Measurements from ENCODE around the gene ALDH5A1. TPM values are rescaled to one million over a fixed set of nuclear protein-coding genes. Genes with fewer than 3 reads are reported as not detected.

ALDH5A1 gene
- total and polyA plus RNA-seq, 2 donors (not counting 1 experiment from before 2014, with no cell fraction given) = 5.7 to 26.3 TPM

GRCh38 chr6:24501374-24501773, 6.6 kb downstream of the ALDH5A1 start:
- Histone ChIP-seq H3K9ac (ENCODE audit: low read length) (no peak overlapping the region), H3K36me3 (replicated peaks in 1 of 2; ENCODE audit: control extremely low read depth in 1 of 2, control insufficient read depth in 1 of 2, extremely low read depth in 1 of 2, insufficient read depth in 2 of 2, low read length in 1 of 2) (peaks cover 9 to 28% of the 10 kb centered on the region in 2 experiments), H3K4me2 (replicated peaks; ENCODE audit: low read depth, low read length, poor library complexity, severe bottlenecking) (no peak overlapping the region), H3K79me2 (ENCODE audit: control insufficient read depth, insufficient read depth, low read length) (no peaks in the 10 kb centered on the region), H3K4me1 (ENCODE audit: control insufficient read depth in 2 of 2, insufficient read depth in 2 of 2, low read length in 2 of 2) (peaks cover 0 to under 1% of the 10 kb centered on the region in 2 donors), H3K27ac (ENCODE audit: low read length in 2 of 2) (no peak overlapping the region), H2AFZ (ENCODE audit: insufficient read depth, low read depth, low read length, poor library complexity, severe bottlenecking) (no peak overlapping the region), H3K4me3 (ENCODE audit: control extremely low read depth in 1 of 5, extremely low read depth in 1 of 5, insufficient read depth in 1 of 5, low read depth in 2 of 5, low read length in 4 of 5) (no peak overlapping the region), H3K27me3 (replicated peaks in 1 of 4; ENCODE audit: control extremely low read depth in 1 of 4, control insufficient read depth in 3 of 4, insufficient read depth in 4 of 4, low read length in 3 of 4) (no peaks in the 10 kb centered on the region), H3K9me3 (ENCODE audit: control extremely low read depth in 1 of 3, control insufficient read depth in 2 of 3, insufficient read depth in 1 of 3, low read length in 2 of 3) (peaks cover 0 to 5% (median 0%) of the 10 kb centered on the region in 3 donors), H4K20me1 (ENCODE audit: control insufficient read depth, insufficient read depth, low read length, poor library complexity, severe bottlenecking) (no peaks in the 10 kb centered on the region)
- no peak for ATAC-seq (ENCODE audit: low read depth)
- no peak overlapping the region for H3K4me3 Mint-ChIP-seq
- POLR2A ChIA-PET = no interaction called here
- H3K9me3 Mint-ChIP-seq (ENCODE audit: insufficient read depth) = no peaks in the 10 kb centered on the region
- DNase-seq = no peak
- no peak overlapping the region for H3K27ac Mint-ChIP-seq
- CTCF ChIA-PET = interaction anchor here (0.9 to 1.4 kb wide), 3 partner anchors 10 to 79 kb away, joined by 3 to 4 read pairs (median 3); no protein-coding TSS in a partner anchor
- no peak for TF ChIP-seq EZH2 (IDR thresholded peaks at IDR 0.05; ENCODE audit: borderline replicate concordance, insufficient read depth, low read depth, low read length, poor library complexity, severe bottlenecking)
- no peak for TF ChIP-seq CTCF (IDR thresholded peaks at IDR 0.05)
- H3K27me3 Mint-ChIP-seq = no peaks in the 10 kb centered on the region
- peaks cover 7% of the 10 kb centered on the region for H3K4me1 Mint-ChIP-seq
- intact Hi-C loops (cut with micrococcal nuclease) = no loop called here
- WGBS (ENCODE audit: insufficient coverage) = 100% methylated on average over 1 of the region's 2 CpGs

- TF ChIP-seq CTCF (IDR thresholded peaks at IDR 0.05) (no peak), EZH2 (IDR thresholded peaks at IDR 0.05; ENCODE audit: borderline replicate concordance, insufficient read depth, low read depth, low read length, poor library complexity, severe bottlenecking) (no peak)
- no peak overlapping the region for H3K27ac ChIP-seq (ENCODE audit: low read length in 2 of 2)
- CTCF ChIA-PET = interaction anchor here (0.9 to 1.3 kb wide), 2 partner anchors 36 to 79 kb away, joined by 4 read pairs; no protein-coding TSS in a partner anchor
- no peaks in the 10 kb centered on the region for H3K9me3 Mint-ChIP-seq (ENCODE audit: insufficient read depth)
- no peaks in the 10 kb centered on the region for H3K27me3 ChIP-seq (replicated peaks in 1 of 4; ENCODE audit: control extremely low read depth in 1 of 4, control insufficient read depth in 3 of 4, insufficient read depth in 4 of 4, low read length in 3 of 4)
- peaks cover 0 to 3% (median under 1%) of the 10 kb centered on the region in 3 donors for H3K9me3 ChIP-seq (ENCODE audit: control extremely low read depth in 1 of 3, control insufficient read depth in 2 of 3, insufficient read depth in 1 of 3, low read length in 2 of 3)
- POLR2A ChIA-PET = no interaction called here
- intact Hi-C loops (cut with micrococcal nuclease) = no loop called here
- H3K4me2 ChIP-seq (replicated peaks; ENCODE audit: low read depth, low read length, poor library complexity, severe bottlenecking) = no peak overlapping the region
- no peaks in the 10 kb centered on the region for H4K20me1 ChIP-seq (ENCODE audit: control insufficient read depth, insufficient read depth, low read length, poor library complexity, severe bottlenecking)
- ATAC-seq (ENCODE audit: low read depth) (no peak), DNase-seq (no peak)
- H3K27ac Mint-ChIP-seq = no peak overlapping the region
- no peaks in the 10 kb centered on the region for H3K27me3 Mint-ChIP-seq
- H3K4me3 Mint-ChIP-seq = no peak overlapping the region
- H2AFZ ChIP-seq (ENCODE audit: insufficient read depth, low read depth, low read length, poor library complexity, severe bottlenecking) = no peak overlapping the region
- H3K4me3 ChIP-seq (ENCODE audit: control extremely low read depth in 1 of 5, extremely low read depth in 1 of 5, insufficient read depth in 1 of 5, low read depth in 2 of 5, low read length in 4 of 5) = no peak overlapping the region
- no peaks in the 10 kb centered on the region for H3K79me2 ChIP-seq (ENCODE audit: control insufficient read depth, insufficient read depth, low read length)
- no peaks in the 10 kb centered on the region for H3K4me1 ChIP-seq (ENCODE audit: control insufficient read depth in 2 of 2, insufficient read depth in 2 of 2, low read length in 2 of 2)
- H3K36me3 ChIP-seq (replicated peaks in 1 of 2; ENCODE audit: control extremely low read depth in 1 of 2, control insufficient read depth in 1 of 2, extremely low read depth in 1 of 2, insufficient read depth in 2 of 2, low read length in 1 of 2) = peaks cover 11 to 25% of the 10 kb centered on the region in 2 experiments
- H3K4me1 Mint-ChIP-seq = peaks cover 7% of the 10 kb centered on the region
- H3K9ac ChIP-seq (ENCODE audit: low read length) = no peak overlapping the region
Measured at GRCh38 chr6:24501914-24502313, 7.1 kb downstream of the ALDH5A1 start.

All from B cell (primary cell).